ENCODE measurements around the gene TSSK2. TPM values are rescaled to one million over a fixed set of nuclear protein-coding genes. Genes with fewer than 3 reads are reported as not detected.
A peak's percentile ranks its signal among the peaks of the same experiment; 100 is the strongest.

The TSSK2 gene
- total and polyA plus RNA-seq, 2 donors (not counting 3 experiments of a cell fraction or from before 2014, with no cell fraction given) = not detected

DNA sequence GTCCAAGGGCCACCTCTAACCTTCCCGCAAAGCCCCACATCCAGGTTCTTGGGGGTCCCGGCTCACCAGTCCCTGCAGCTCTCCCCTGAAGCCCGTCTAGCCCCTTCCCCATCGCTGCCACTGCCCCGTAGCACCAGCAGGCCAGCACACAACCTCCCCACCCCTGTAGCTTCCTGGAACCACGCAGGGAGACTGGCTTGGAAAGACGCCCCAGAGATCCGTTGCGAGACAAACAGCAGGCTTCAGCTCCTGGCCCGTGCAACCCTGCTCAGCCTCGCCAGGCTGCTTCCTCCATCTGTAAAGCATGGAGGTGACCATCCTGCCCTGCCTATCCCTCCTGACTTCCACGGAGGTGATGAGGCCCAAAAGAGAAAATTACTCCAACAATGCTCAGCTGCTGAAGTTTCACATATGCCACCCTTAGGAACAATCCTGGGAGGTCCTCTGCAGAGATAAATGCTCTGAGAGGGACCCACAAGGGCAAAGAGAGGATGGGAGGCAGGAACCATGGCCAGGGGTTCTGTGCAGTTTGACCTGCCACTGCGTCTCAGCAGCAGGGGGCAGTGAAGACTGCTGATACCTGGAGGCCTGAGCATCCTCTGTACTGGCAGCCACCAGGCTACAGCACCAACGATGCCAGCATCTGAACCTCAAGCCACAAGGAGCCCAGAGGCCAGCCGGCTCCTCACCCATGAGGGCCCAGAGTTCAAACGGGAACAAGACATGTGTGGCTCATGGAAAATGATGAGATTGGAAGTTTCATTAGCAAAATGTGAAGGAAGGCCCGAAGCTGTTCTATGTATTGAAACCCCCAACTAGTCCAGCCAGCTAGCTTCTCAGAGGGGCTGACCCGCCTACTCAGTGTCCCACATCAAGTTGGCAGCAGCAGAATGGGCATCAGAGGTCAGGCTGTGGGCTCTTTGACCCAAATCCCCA lies 25.0 kb upstream of the TSSK2 start:
- dilution Hi-C loops (cut with MboI; ENCODE audit: extremely low pct_ligation_motif_present, low sequenced_read_pairs) (no loop called here), intact Hi-C loops (cut with micrococcal nuclease) (no loop called here)
- Histone ChIP-seq H3K4me2 (ENCODE audit: insufficient read depth, low read length) (no peak overlapping the region), H3K27me3 (ENCODE audit: control insufficient read depth in 2 of 2, insufficient read depth in 2 of 2, low read length in 2 of 2) (no peaks in the 10 kb centered on the region), H3K4me3 (replicated peaks in 1 of 3; ENCODE audit: insufficient read depth in 1 of 3, low read depth in 1 of 3, low read length in 3 of 3) (no peak overlapping the region), H3K9ac (replicated peaks; ENCODE audit: extremely low read depth, insufficient read depth, low read length) (no peak overlapping the region), H3K9me1 (replicated peaks; ENCODE audit: control insufficient read depth, extremely low read depth, insufficient read depth, low read length) (no peaks in the 10 kb centered on the region), H4K20me1 (replicated peaks; ENCODE audit: control insufficient read depth, extremely low read depth, insufficient read depth, low read length) (peaks cover 3% of the 10 kb centered on the region), H3K9me3 (replicated peaks; ENCODE audit: control insufficient read depth, insufficient read depth, low read length) (no peaks in the 10 kb centered on the region), H3K4me1 (ENCODE audit: control insufficient read depth, extremely low read depth, insufficient read depth, low read length) (no peaks in the 10 kb centered on the region), H3K79me2 (ENCODE audit: control insufficient read depth, insufficient read depth, low read length) (peaks cover 58% of the 10 kb centered on the region), H3K36me3 (ENCODE audit: control insufficient read depth in 2 of 2, extremely low read depth in 1 of 2, insufficient read depth in 2 of 2, low read length in 2 of 2) (no peaks in the 10 kb centered on the region), H2AFZ (ENCODE audit: low read depth, low read length) (no peak overlapping the region), H3K27ac (ENCODE audit: insufficient read depth, low read depth, low read length) (no peak overlapping the region)
- DNase-seq (ENCODE audit: low read depth, low spot score) = no peak
- no TSS peak for BruUV-seq (replicated peaks)
- CTCF ChIA-PET = interaction anchor here (0.7 kb wide), 1 partner anchor 10 kb away, joined by 4 read pairs; no protein-coding TSS in a partner anchor
- TF ChIP-seq, protein P1, sequence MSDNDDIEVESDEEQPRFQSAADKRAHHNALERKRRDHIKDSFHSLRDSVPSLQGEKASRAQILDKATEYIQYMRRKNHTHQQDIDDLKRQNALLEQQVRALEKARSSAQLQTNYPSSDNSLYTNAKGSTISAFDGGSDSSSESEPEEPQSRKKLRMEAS (IDR thresholded peaks at IDR 0.05; ENCODE audit: insufficient read depth, insufficient read length) = no peak
- peak in 1 of 2 donors; percentile 26 for TF ChIP-seq CTCF (IDR thresholded peaks at IDR 0.05; ENCODE audit: extremely low read depth in 1 of 2, insufficient read depth in 1 of 2, low read depth in 1 of 2, low read length in 2 of 2)
- no peak for TF ChIP-seq MYC (IDR thresholded peaks at IDR 0.05; ENCODE audit: low read depth, low read length)
- TF ChIP-seq POLR2A (IDR thresholded peaks at IDR 0.05; ENCODE audit: low read depth, low read length) = no peak
- FAIRE-seq = no peak
- POLR2A ChIA-PET = no interaction called here
